ENCODE measurements around the gene VPS35L.

Gene VPS35L

GRCh38 chr16:19698480-19699465, 143.3 kb downstream of the VPS35L start:
- ChIA-PET POLR2A (no interaction called here), CTCF (interaction anchor here (1.7 kb wide), 1 partner anchor 188 kb away, joined by 7 read pairs; no protein-coding TSS in a partner anchor)
- TF ChIP-seq, protein P1, sequence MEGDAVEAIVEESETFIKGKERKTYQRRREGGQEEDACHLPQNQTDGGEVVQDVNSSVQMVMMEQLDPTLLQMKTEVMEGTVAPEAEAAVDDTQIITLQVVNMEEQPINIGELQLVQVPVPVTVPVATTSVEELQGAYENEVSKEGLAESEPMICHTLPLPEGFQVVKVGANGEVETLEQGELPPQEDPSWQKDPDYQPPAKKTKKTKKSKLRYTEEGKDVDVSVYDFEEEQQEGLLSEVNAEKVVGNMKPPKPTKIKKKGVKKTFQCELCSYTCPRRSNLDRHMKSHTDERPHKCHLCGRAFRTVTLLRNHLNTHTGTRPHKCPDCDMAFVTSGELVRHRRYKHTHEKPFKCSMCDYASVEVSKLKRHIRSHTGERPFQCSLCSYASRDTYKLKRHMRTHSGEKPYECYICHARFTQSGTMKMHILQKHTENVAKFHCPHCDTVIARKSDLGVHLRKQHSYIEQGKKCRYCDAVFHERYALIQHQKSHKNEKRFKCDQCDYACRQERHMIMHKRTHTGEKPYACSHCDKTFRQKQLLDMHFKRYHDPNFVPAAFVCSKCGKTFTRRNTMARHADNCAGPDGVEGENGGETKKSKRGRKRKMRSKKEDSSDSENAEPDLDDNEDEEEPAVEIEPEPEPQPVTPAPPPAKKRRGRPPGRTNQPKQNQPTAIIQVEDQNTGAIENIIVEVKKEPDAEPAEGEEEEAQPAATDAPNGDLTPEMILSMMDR (IDR thresholded peaks at IDR 0.05; ENCODE audit: insufficient read depth, low read length, missing control alignments): no peak
- DNase-seq (ENCODE audit: low read depth, low spot score): no peak
- H3K4me3 ChIP-seq (ENCODE audit: low read depth, low read length): no peak overlapping the region

GRCh38 chr16:19699472-19699871, 144.0 kb downstream of the VPS35L start:
- TF ChIP-seq, protein P1 (IDR thresholded peaks at IDR 0.05; ENCODE audit: insufficient read depth, low read length, missing control alignments): no peak
- no peak for DNase-seq (ENCODE audit: low read depth, low spot score)
- H3K4me3 ChIP-seq (ENCODE audit: low read depth, low read length): no peak overlapping the region
- POLR2A ChIA-PET: no interaction called here
- CTCF ChIA-PET: interaction anchor here (0.9 to 1.7 kb wide), 2 partner anchors 11 to 187 kb away, joined by 3 to 7 read pairs; no protein-coding TSS in a partner anchor

DNA sequence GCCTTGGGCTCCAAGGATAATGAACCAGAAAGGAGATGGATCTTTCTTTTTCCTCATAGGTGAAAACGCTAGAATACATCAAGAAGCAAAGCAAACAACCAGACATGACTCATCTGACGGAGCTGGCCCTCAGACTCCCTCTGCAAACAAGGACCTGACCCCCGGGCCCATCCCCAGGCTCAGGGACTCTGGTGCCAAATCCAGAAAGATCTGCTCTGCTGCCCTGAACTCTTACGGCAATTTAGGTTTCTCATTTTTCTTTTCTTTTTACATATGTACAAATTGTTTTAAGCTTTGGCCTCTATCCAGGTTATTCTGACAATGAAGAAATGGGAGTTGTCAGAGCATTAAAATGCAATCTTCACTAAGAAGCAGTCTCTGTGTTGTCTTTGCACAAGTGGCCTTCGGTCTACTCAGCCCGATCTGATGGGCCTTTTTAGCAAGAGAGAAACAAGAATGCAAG, 144.8 kb downstream of the VPS35L start:
- ChIA-PET CTCF (interaction anchor here (0.9 to 1.7 kb wide), 2 partner anchors 12 to 186 kb away, joined by 3 to 7 read pairs; no protein-coding TSS in a partner anchor), POLR2A (no interaction called here)
- no peak overlapping the region for H3K4me3 ChIP-seq (ENCODE audit: low read depth, low read length)
- DNase-seq (ENCODE audit: low read depth, low spot score): no peak
- TF ChIP-seq, protein P1 (IDR thresholded peaks at IDR 0.05; ENCODE audit: insufficient read depth, low read length, missing control alignments): no peak

GRCh38 chr16:19701091-19701490, 145.6 kb downstream of the VPS35L start:
- ChIA-PET POLR2A (no interaction called here), CTCF (no interaction called here)
- H3K4me3 ChIP-seq (ENCODE audit: low read depth, low read length): no peak overlapping the region
- no peak for DNase-seq (ENCODE audit: low read depth, low spot score)
- TF ChIP-seq, protein P1 (IDR thresholded peaks at IDR 0.05; ENCODE audit: insufficient read depth, low read length, missing control alignments): no peak

GRCh38 chr16:19703172-19703889, 147.8 kb downstream of the VPS35L start:
- POLR2A ChIA-PET: interaction anchor here (0.8 kb wide), 1 partner anchor 22 kb away, joined by 4 read pairs; no protein-coding TSS in a partner anchor

More at GRCh38 chr16:19703172-19703889, 147.8 kb downstream of the VPS35L start:
- no peak for DNase-seq (ENCODE audit: low read depth, low spot score)
- no peak overlapping the region for H3K4me3 ChIP-seq (ENCODE audit: low read depth, low read length)
- TF ChIP-seq, protein P1 (IDR thresholded peaks at IDR 0.05; ENCODE audit: insufficient read depth, low read length, missing control alignments): no peak
- CTCF ChIA-PET: interaction anchor here (0.7 to 1.5 kb wide), 5 partner anchors 7 to 188 kb away, joined by 3 read pairs; no protein-coding TSS in a partner anchor
